ENCODE results near the gene NEMF. TPM values are rescaled to one million over a fixed set of nuclear protein-coding genes. Genes with fewer than 3 reads are reported as not detected.
"Not testable (repeated sequence)": the region's sequence is repeated elsewhere in the genome, so short reads cannot be mapped to it uniquely, and the experiment has no call there.

NEMF gene
- total RNA-seq, 2 experiments from 2014 or later: 76.7 to 89.1 TPM

GRCh38 chr14:49767270-49767570 is 85.4 kb downstream of the NEMF start:
- Mint-ChIP-seq H3K4me1 (peaks cover 34% of the 10 kb centered on the region), H3K4me3 (peak overlapping the region; percentile 83), H3K9me3 (no peaks in the 10 kb centered on the region), H3K36me3 (ENCODE audit: low read depth) (peaks cover 4% of the 10 kb centered on the region), H3K27ac (peak overlapping the region; percentile 99), H3K27me3 (no peaks in the 10 kb centered on the region)
- no peak for DNase-seq
- ChIA-PET CTCF (interaction anchor here (0.6 to 4.7 kb wide), 17 partner anchors 13 to 522 kb away, joined by 3 to 24 read pairs (median 4); partner anchors contain the start of genes DNAAF2 and NEMF), POLR2A (interaction anchor here (1.3 to 2.4 kb wide), 4 partner anchors 85 to 133 kb away, joined by 4 to 7 read pairs (median 6); partner anchors contain the start of genes DNAAF2 and NEMF)

- DNase-seq: no peak
- CTCF ChIA-PET: interaction anchor here (0.6 to 4.7 kb wide), 10 partner anchors 14 to 523 kb away, joined by 3 to 24 read pairs (median 4); partner anchors contain the start of gene DNAAF2
- peak overlapping the region; percentile 83 for H3K4me3 Mint-ChIP-seq
- H3K27me3 Mint-ChIP-seq: no peaks in the 10 kb centered on the region
- H3K4me1 Mint-ChIP-seq: peaks cover 34% of the 10 kb centered on the region
- peak overlapping the region; percentile 99 for H3K27ac Mint-ChIP-seq
- no peaks in the 10 kb centered on the region for H3K9me3 Mint-ChIP-seq
- H3K36me3 Mint-ChIP-seq (ENCODE audit: low read depth): peaks cover 4% of the 10 kb centered on the region
- POLR2A ChIA-PET: interaction anchor here (1.4 to 2.4 kb wide), 3 partner anchors 96 to 133 kb away, joined by 4 to 7 read pairs (median 5); partner anchors contain the start of gene DNAAF2
Measured at GRCh38 chr14:49766839-49767238, 85.7 kb downstream of the NEMF start.

- H3K27ac Mint-ChIP-seq: no peak overlapping the region
- peaks cover 7% of the 10 kb centered on the region for H3K27me3 Mint-ChIP-seq
- no peaks in the 10 kb centered on the region for H3K36me3 Mint-ChIP-seq (ENCODE audit: low read depth)
- ChIA-PET POLR2A (no interaction called here), CTCF (interaction anchor here (0.6 kb wide), 1 partner anchor 171 kb away, joined by 3 read pairs; no protein-coding TSS in a partner anchor)
- no peak overlapping the region for H3K4me3 Mint-ChIP-seq
- DNase-seq: no peak
- H3K9me3 Mint-ChIP-seq: no peaks in the 10 kb centered on the region
- peaks cover 7% of the 10 kb centered on the region for H3K4me1 Mint-ChIP-seq
Measured at GRCh38 chr14:49761839-49762551, 90.6 kb downstream of the NEMF start.

- Mint-ChIP-seq H3K4me1 (no peaks in the 10 kb centered on the region), H3K9me3 (no peaks in the 10 kb centered on the region), H3K4me3 (no peak overlapping the region), H3K27me3 (peaks cover 10% of the 10 kb centered on the region), H3K27ac (no peak overlapping the region), H3K36me3 (ENCODE audit: low read depth) (no peaks in the 10 kb centered on the region)
- ChIA-PET POLR2A (no interaction called here), CTCF (no interaction called here)
- DNase-seq: no peak
Measured at GRCh38 chr14:49755378-49755777, 97.2 kb downstream of the NEMF start.

- ChIA-PET CTCF (no interaction called here), POLR2A (no interaction called here)
- DNase-seq: no peak
- Mint-ChIP-seq H3K9me3 (no peaks in the 10 kb centered on the region), H3K4me3 (no peak overlapping the region), H3K36me3 (ENCODE audit: low read depth) (no peaks in the 10 kb centered on the region), H3K27me3 (peaks cover 5% of the 10 kb centered on the region), H3K4me1 (no peaks in the 10 kb centered on the region), H3K27ac (no peak overlapping the region)
Measured at GRCh38 chr14:49754570-49755097, 98.0 kb downstream of the NEMF start.

- DNase-seq; H3K27me3 Mint-ChIP-seq; H3K4me1 Mint-ChIP-seq; H3K27ac Mint-ChIP-seq; CTCF ChIA-PET; H3K9me3 Mint-ChIP-seq; H3K4me3 Mint-ChIP-seq; H3K36me3 Mint-ChIP-seq (ENCODE audit: low read depth); POLR2A ChIA-PET: not testable (repeated sequence)
Measured at GRCh38 chr14:49746476-49746875, 106.1 kb downstream of the NEMF start.

- CTCF ChIA-PET: no interaction called here
- Mint-ChIP-seq H3K4me1 (no peaks in the 10 kb centered on the region), H3K36me3 (ENCODE audit: low read depth) (no peaks in the 10 kb centered on the region), H3K9me3 (no peaks in the 10 kb centered on the region), H3K4me3 (no peak overlapping the region), H3K27me3 (no peaks in the 10 kb centered on the region), H3K27ac (no peak overlapping the region)
- POLR2A ChIA-PET: no interaction called here
- DNase-seq: no peak
Measured at GRCh38 chr14:49745191-49745590, 107.4 kb downstream of the NEMF start.

GRCh38 chr14:49735669-49736068 is 116.9 kb downstream of the NEMF start:
- DNase-seq; H3K4me1 Mint-ChIP-seq; POLR2A ChIA-PET; H3K27me3 Mint-ChIP-seq; H3K9me3 Mint-ChIP-seq; H3K27ac Mint-ChIP-seq; H3K4me3 Mint-ChIP-seq; H3K36me3 Mint-ChIP-seq (ENCODE audit: low read depth): not testable (repeated sequence)
- CTCF ChIA-PET: interaction anchor here (1.4 kb wide), 1 partner anchor 12 kb away, joined by 5 read pairs; no protein-coding TSS in a partner anchor

- H3K27me3 Mint-ChIP-seq: no peaks in the 10 kb centered on the region
- POLR2A ChIA-PET: no interaction called here
- no peak overlapping the region for H3K4me3 Mint-ChIP-seq
- H3K9me3 Mint-ChIP-seq: no peaks in the 10 kb centered on the region
- DNase-seq: no peak
- H3K36me3 Mint-ChIP-seq (ENCODE audit: low read depth): no peaks in the 10 kb centered on the region
- no peaks in the 10 kb centered on the region for H3K4me1 Mint-ChIP-seq
- CTCF ChIA-PET: interaction anchor here (0.6 kb wide), 1 partner anchor 1359 kb away, joined by 3 read pairs; no protein-coding TSS in a partner anchor
- H3K27ac Mint-ChIP-seq: no peak overlapping the region
Measured at GRCh38 chr14:49733836-49734235, 118.8 kb downstream of the NEMF start.

GRCh38 chr14:49732896-49733295 is 119.7 kb downstream of the NEMF start:
- no peak for DNase-seq
- H3K4me1 Mint-ChIP-seq: no peaks in the 10 kb centered on the region
- POLR2A ChIA-PET: no interaction called here
- no peaks in the 10 kb centered on the region for H3K9me3 Mint-ChIP-seq
- CTCF ChIA-PET: interaction anchor here (0.6 kb wide), 1 partner anchor 43 kb away, joined by 4 read pairs; no protein-coding TSS in a partner anchor
- H3K4me3 Mint-ChIP-seq: no peak overlapping the region
- H3K27ac Mint-ChIP-seq: no peak overlapping the region
- no peaks in the 10 kb centered on the region for H3K27me3 Mint-ChIP-seq
- no peaks in the 10 kb centered on the region for H3K36me3 Mint-ChIP-seq (ENCODE audit: low read depth)

Other genes starting within 250 kb of the NEMF start
- gene RPL36AL, start 232.2 kb downstream of the NEMF start, total RNA-seq: 100 to 1,000 TPM; 249 to 262 TPM
- 10 to 100 TPM; 53.1 to 57.3 TPM for gene MGAT2, start 232.0 kb downstream of the NEMF start, total RNA-seq
- 1 to 10 TPM; 5.1 to 5.2 TPM for gene DNAAF2, start 217.5 kb downstream of the NEMF start, total RNA-seq
- 10 to 100 TPM; 32.3 to 35.7 TPM for gene POLE2, start 164.6 kb downstream of the NEMF start, total RNA-seq
- 1 to 10 TPM; 2.4 to 2.5 TPM for gene KLHDC1, start 159.7 kb downstream of the NEMF start, total RNA-seq
- gene KLHDC2, start 84.6 kb downstream of the NEMF start, total RNA-seq: 10 to 100 TPM; 28.7 to 31.5 TPM
- 100 to 1,000 TPM; 160 to 165 TPM for gene ARF6, start 40.3 kb upstream of the NEMF start, total RNA-seq